Hepatocyte (in vitro differentiated cells): ENCODE measurements around the gene TRIM32.

ENCODE experiments used
- EZH2phosphoT487 ChIP-seq: fragments of 200-600 bp; sonication (generic); IDR thresholded peaks from one replicate; pipeline ENCODE4 v1.6.1; 2018; ENCODE audit warnings: antibody characterized with exemption, mild to moderate bottlenecking, low read depth, moderate library complexity; ENCODE audit not compliant: unreplicated experiment, severe bottlenecking
- TF ChIP-seq, protein P1 (sequence below): fragments of 200-600 bp; sonication (generic); IDR thresholded peaks from 2 replicates; pipeline ENCODE4 v1.5.1; 2016; ENCODE audit warnings: antibody characterized with exemption, mild to moderate bottlenecking; ENCODE audit not compliant: poor library complexity

DNA sequence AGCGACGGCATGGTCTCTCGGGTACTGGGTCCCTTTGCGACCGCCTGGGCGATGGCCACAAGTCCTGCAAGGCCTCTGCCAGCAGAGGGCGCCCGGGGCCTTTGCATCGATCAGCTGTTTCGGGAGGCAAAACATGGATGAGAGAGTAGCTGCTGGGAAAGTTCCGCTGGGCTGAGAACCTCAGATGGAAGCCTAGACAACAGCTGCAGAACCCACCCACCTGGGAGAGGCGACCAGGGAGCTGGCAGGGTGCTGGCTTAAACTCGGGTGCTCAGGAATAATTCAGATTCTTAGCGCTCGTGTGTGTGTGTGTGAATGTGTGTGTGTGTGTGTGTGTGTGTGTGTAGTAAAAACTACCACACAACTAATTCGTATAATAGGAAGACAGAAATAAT is 50.0 kb downstream of the TRIM32 start:
- TF ChIP-seq, protein P1, sequence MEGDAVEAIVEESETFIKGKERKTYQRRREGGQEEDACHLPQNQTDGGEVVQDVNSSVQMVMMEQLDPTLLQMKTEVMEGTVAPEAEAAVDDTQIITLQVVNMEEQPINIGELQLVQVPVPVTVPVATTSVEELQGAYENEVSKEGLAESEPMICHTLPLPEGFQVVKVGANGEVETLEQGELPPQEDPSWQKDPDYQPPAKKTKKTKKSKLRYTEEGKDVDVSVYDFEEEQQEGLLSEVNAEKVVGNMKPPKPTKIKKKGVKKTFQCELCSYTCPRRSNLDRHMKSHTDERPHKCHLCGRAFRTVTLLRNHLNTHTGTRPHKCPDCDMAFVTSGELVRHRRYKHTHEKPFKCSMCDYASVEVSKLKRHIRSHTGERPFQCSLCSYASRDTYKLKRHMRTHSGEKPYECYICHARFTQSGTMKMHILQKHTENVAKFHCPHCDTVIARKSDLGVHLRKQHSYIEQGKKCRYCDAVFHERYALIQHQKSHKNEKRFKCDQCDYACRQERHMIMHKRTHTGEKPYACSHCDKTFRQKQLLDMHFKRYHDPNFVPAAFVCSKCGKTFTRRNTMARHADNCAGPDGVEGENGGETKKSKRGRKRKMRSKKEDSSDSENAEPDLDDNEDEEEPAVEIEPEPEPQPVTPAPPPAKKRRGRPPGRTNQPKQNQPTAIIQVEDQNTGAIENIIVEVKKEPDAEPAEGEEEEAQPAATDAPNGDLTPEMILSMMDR = peak; percentile 84
- TF ChIP-seq EZH2phosphoT487 = no peak
